H9 (cell line): Measurements from ENCODE around the gene CCDC88A. TPM values are rescaled to one million over a fixed set of nuclear protein-coding genes. Genes with fewer than 3 reads are reported as not detected.

Experiments
- DNase-seq: peaks from one replicate; pipeline ENCODE4 v3.0.0-alpha.2; 2017
- H2AFZ ChIP-seq: one replicate; pipeline ENCODE4 v1.6.1; 2013; ENCODE audit warnings: mild to moderate bottlenecking, low read length, control low read depth, moderate library complexity
- H2AK5ac ChIP-seq: 2 replicates; pipeline ENCODE4 v1.6.1; 2013; ENCODE audit warnings: low read length, control low read depth, mixed read lengths; ENCODE audit not compliant: insufficient read length
- H2BK120ac ChIP-seq: one replicate; pipeline ENCODE4 v1.6.1; 2013; ENCODE audit warnings: low read depth, mild to moderate bottlenecking, low read length, control low read depth, inconsistent platforms; ENCODE audit not compliant: poor library complexity, severe bottlenecking
- H2BK12ac ChIP-seq: 2 replicates; pipeline ENCODE4 v1.6.1; 2013; ENCODE audit warnings: low read length, control low read depth, mixed read lengths, low read depth; ENCODE audit not compliant: insufficient read length
- H2BK15ac ChIP-seq: 2 replicates; pipeline ENCODE4 v1.6.1; 2013; ENCODE audit warnings: low read depth, low read length, control low read depth
- H2BK20ac ChIP-seq: one replicate; pipeline ENCODE4 v1.6.1; 2013; ENCODE audit warnings: low read depth, mild to moderate bottlenecking, low read length, control low read depth, inconsistent platforms; ENCODE audit not compliant: poor library complexity, severe bottlenecking
- H2BK5ac ChIP-seq: 2 replicates; pipeline ENCODE4 v1.6.1; 2013; ENCODE audit warnings: low read length, control low read depth, mixed read lengths; ENCODE audit not compliant: insufficient read length
- H3K14ac ChIP-seq: 2 replicates; pipeline ENCODE4 v1.6.1; 2013; ENCODE audit warnings: low read length, control low read depth; ENCODE audit not compliant: insufficient read depth
- H3K18ac ChIP-seq: 2 replicates; pipeline ENCODE4 v1.6.1; 2013; ENCODE audit warnings: low read depth, mild to moderate bottlenecking, mixed read lengths, low read length, control low read depth; ENCODE audit not compliant: insufficient read length
- H3K23ac ChIP-seq: 2 replicates; pipeline ENCODE4 v1.6.1; 2013; ENCODE audit warnings: low read length, control low read depth, mixed read lengths, low read depth; ENCODE audit not compliant: insufficient read length
- H3K23me2 ChIP-seq: 2 replicates; pipeline ENCODE4 v1.6.1; 2013; ENCODE audit warnings: low read depth, mild to moderate bottlenecking, mixed read lengths, low read length, control low read depth; ENCODE audit not compliant: insufficient read length, poor library complexity, severe bottlenecking
- H3K27ac ChIP-seq: 2 replicates; pipeline ENCODE4 v1.5.1; 2013; ENCODE audit warnings: low read length, control low read depth, mixed read lengths, low read depth; ENCODE audit not compliant: insufficient read length
- H3K27me3 ChIP-seq: 2 replicates; pipeline ENCODE4 v1.6.1; 2013; ENCODE audit warnings: low read length, control low read depth, inconsistent platforms; ENCODE audit not compliant: insufficient read depth
- H3K4ac ChIP-seq: 2 replicates; pipeline ENCODE4 v1.6.1; 2013; ENCODE audit warnings: low read depth, mild to moderate bottlenecking, control low read depth, inconsistent platforms, low read length, moderate library complexity
- H3K4me1 ChIP-seq: 2 replicates; pipeline ENCODE4 v1.6.1; 2013; ENCODE audit warnings: low read length, control low read depth, inconsistent platforms; ENCODE audit not compliant: insufficient read depth
- H3K4me2 ChIP-seq: 2 replicates; pipeline ENCODE4 v1.6.1; 2013; ENCODE audit warnings: low read length, control low read depth, mixed read lengths; ENCODE audit not compliant: insufficient read length, insufficient read depth
- H3K56ac ChIP-seq: 2 replicates; pipeline ENCODE4 v1.6.1; 2013; ENCODE audit warnings: low read depth, mild to moderate bottlenecking, mixed read lengths, low read length, control low read depth; ENCODE audit not compliant: insufficient read length
- H3K79me1 ChIP-seq: 2 replicates; pipeline ENCODE4 v1.6.1; 2013; ENCODE audit warnings: low read depth, mild to moderate bottlenecking, moderate library complexity, low read length, control low read depth, inconsistent platforms; ENCODE audit not compliant: insufficient read depth, poor library complexity, severe bottlenecking
- H3K79me2 ChIP-seq: 2 replicates; pipeline ENCODE4 v1.6.1; 2013; ENCODE audit warnings: low read length, control low read depth, inconsistent platforms; ENCODE audit not compliant: insufficient read depth
- H3K9ac ChIP-seq: 2 replicates; pipeline ENCODE4 v1.6.1; 2013; ENCODE audit warnings: low read length, control low read depth, mixed read lengths; ENCODE audit not compliant: insufficient read length; ENCODE audit errors: extremely low read depth
- H3K9me3 ChIP-seq: one replicate; pipeline ENCODE4 v1.6.1; 2013; ENCODE audit warnings: low read depth, low read length, inconsistent platforms; ENCODE audit not compliant: control insufficient read depth
- H3T11ph ChIP-seq: one replicate; pipeline ENCODE4 v1.6.1; 2013; ENCODE audit warnings: mild to moderate bottlenecking, low read length, control low read depth, inconsistent platforms
- H4K20me1 ChIP-seq: one replicate; pipeline ENCODE4 v1.6.1; 2013; ENCODE audit not compliant: control insufficient read depth, insufficient read length, insufficient read depth
- H4K5ac ChIP-seq: 2 replicates; pipeline ENCODE4 v1.6.1; 2013; ENCODE audit warnings: low read depth, mild to moderate bottlenecking, mixed read lengths, low read length, control low read depth; ENCODE audit not compliant: insufficient read length
- H4K8ac ChIP-seq: replicated peaks from 2 replicates; pipeline ENCODE4 v1.6.1; 2013; ENCODE audit warnings: low read length, control low read depth, mixed read lengths, low read depth; ENCODE audit not compliant: insufficient read length
- H4K91ac ChIP-seq: 2 replicates; pipeline ENCODE4 v1.6.1; 2013; ENCODE audit warnings: low read depth, mild to moderate bottlenecking, moderate library complexity, mixed read lengths, low read length, control low read depth; ENCODE audit not compliant: insufficient read length
- H3K27ac Mint-ChIP-seq, 3 experiments: 2 replicates in 2 of 3; 3 replicates in 1 of 3; pipeline ENCODE4 v1.8.0; 2020 to 2021; ENCODE audit warnings: mixed read lengths in 3 of 3, mild to moderate bottlenecking in 1 of 3, moderate library complexity in 1 of 3
- H3K27me3 Mint-ChIP-seq: 2 replicates; pipeline ENCODE4 v1.8.0; 2021; ENCODE audit warnings: low read depth, mild to moderate bottlenecking, moderate library complexity, mixed read lengths
- H3K36me3 Mint-ChIP-seq, 3 experiments: 2 replicates in 2 of 3; 3 replicates in 1 of 3; pipeline ENCODE4 v1.8.0; 2020 to 2021; ENCODE audit warnings: low read depth in 3 of 3, mixed read lengths in 3 of 3; ENCODE audit not compliant: insufficient read depth in 1 of 3
- H3K4me1 Mint-ChIP-seq, 2 experiments: 2 replicates each; pipeline ENCODE4 v1.8.0; 2020; ENCODE audit warnings: mixed read lengths in 2 of 2
- H3K4me3 Mint-ChIP-seq, 2 experiments: 2 replicates in 1 of 2; 3 replicates in 1 of 2; pipeline ENCODE4 v1.8.0; 2020 to 2021; ENCODE audit warnings: mild to moderate bottlenecking in 2 of 2, mixed read lengths in 2 of 2, moderate library complexity in 1 of 2
- H3K9me3 Mint-ChIP-seq, 2 experiments: 2 replicates in 1 of 2; 3 replicates in 1 of 2; pipeline ENCODE4 v1.8.0; 2020; ENCODE audit warnings: mild to moderate bottlenecking in 2 of 2, mixed read lengths in 2 of 2, moderate library complexity in 1 of 2
- CTCF ChIP-seq: fragments of 200-600 bp; sonication (generic); conservative IDR thresholded peaks from 3 replicates; pipeline ENCODE4 v1.8.0; 2021; ENCODE audit warnings: antibody characterized with exemption, mild to moderate bottlenecking
- WGBS: extraction: QIAGEN DNeasy Blood & Tissue Kit; methylation state at CpG from one replicate; pipeline ENCODE4 v1.1.7; 2013; ENCODE audit warnings: missing lambda C conversion rate, low lambda C conversion rate, mixed read lengths; ENCODE audit not compliant: insufficient read length; ENCODE audit errors: extremely low coverage; 5-methylcytosine and 5-hydroxymethylcytosine counted together
- total RNA-seq: library from RNA; stranded (reverse); gene quantifications from 2 replicates; pipeline ENCODE4 v1.2.1, GENCODE V29; 2021

Gene CCDC88A
- total RNA-seq, 1 experiment from 2014 or later = 91.8 TPM

- no peak overlapping the region for H3K4ac ChIP-seq
- H3K79me1 ChIP-seq = no peaks in the 10 kb centered on the region
- H4K20me1 ChIP-seq = no peaks in the 10 kb centered on the region
- H3T11ph ChIP-seq = no peak overlapping the region
- H2BK20ac ChIP-seq = no peak overlapping the region
- no peaks in the 10 kb centered on the region for H3K23me2 ChIP-seq
- Mint-ChIP-seq H3K4me3 (no peak overlapping the region), H3K36me3 (no peaks in the 10 kb centered on the region), H3K27me3 (no peaks in the 10 kb centered on the region), H3K9me3 (peaks cover 0 to 2% of the 10 kb centered on the region in 2 experiments; a peak in 1 of 5 replicates), H3K27ac (no peak overlapping the region), H3K4me1 (no peaks in the 10 kb centered on the region)
- no peaks in the 10 kb centered on the region for H3K79me2 ChIP-seq
- H3K4me1 ChIP-seq = no peaks in the 10 kb centered on the region
- H4K5ac ChIP-seq = no peak overlapping the region
- no peak overlapping the region for H3K56ac ChIP-seq
- no peak overlapping the region for H2AK5ac ChIP-seq
- no peaks in the 10 kb centered on the region for H3K9me3 ChIP-seq
- H4K8ac ChIP-seq = no peak overlapping the region
- no peak for DNase-seq
- no peak for TF ChIP-seq CTCF
- no peak overlapping the region for H2BK120ac ChIP-seq
- H3K23ac ChIP-seq = no peak overlapping the region
- H3K27me3 ChIP-seq = no peaks in the 10 kb centered on the region
- no peak overlapping the region for H3K27ac ChIP-seq
- no peak overlapping the region for H3K14ac ChIP-seq
- no CpG with 5 or more reads among the region's 3 CpGs for WGBS
- H3K18ac ChIP-seq = no peak overlapping the region
- no peak overlapping the region for H4K91ac ChIP-seq
- no peak overlapping the region for H2BK5ac ChIP-seq
- H3K9ac ChIP-seq = no peak overlapping the region
- no peak overlapping the region for H2BK15ac ChIP-seq
- H2BK12ac ChIP-seq = no peak overlapping the region
- no peak overlapping the region for H3K4me2 ChIP-seq
- H2AFZ ChIP-seq = no peak overlapping the region
These were observed 10.7 kb upstream of the CCDC88A start for GRCh38 chr2:55430211-55430975.
